GM12878 (cell line): ENCODE results near the gene SCAP. TPM values are rescaled to one million over a fixed set of nuclear protein-coding genes. Genes with fewer than 3 reads are reported as not detected.
A peak's percentile ranks its signal among the peaks of the same experiment; 100 is the strongest.

Experiments
- BHLHE40 ChIP-seq, 2 experiments: fragments of 450-650 bp in 1 of 2; IDR thresholded peaks; 2 replicates each; pipeline ENCODE4 v1.6.1; 2011 to 2017; ENCODE audit warnings: low read depth in 2 of 2, borderline replicate concordance in 1 of 2, improper control_type of control experiment in 1 of 2, low read length in 1 of 2, mild to moderate bottlenecking in 1 of 2
- CHD2 ChIP-seq: IDR thresholded peaks from 2 replicates; pipeline ENCODE4 v1.6.1; 2011; ENCODE audit warnings: low read depth, low read length, improper control_type of control experiment, borderline replicate concordance
- EGR1 ChIP-seq, 2 experiments: IDR thresholded peaks; 1 replicate in 1 of 2; 2 replicates in 1 of 2; pipeline ENCODE4 v1.6.1; 2011 to 2012; ENCODE audit warnings: low read depth in 2 of 2, low read length in 2 of 2, borderline replicate concordance in 1 of 2, mild to moderate bottlenecking in 1 of 2, moderate library complexity in 1 of 2
- MEF2B ChIP-seq: fragments of 450-650 bp; IDR thresholded peaks from 2 replicates; pipeline ENCODE4 v1.6.1; 2018; ENCODE audit warnings: mild to moderate bottlenecking, moderate library complexity; ENCODE audit not compliant: partially characterized antibody, poor library complexity, severe bottlenecking
- NR2C1 ChIP-seq: fragments of 450-650 bp; IDR thresholded peaks from 2 replicates; pipeline ENCODE4 v1.6.1; 2017; ENCODE audit warnings: antibody characterized with exemption, mild to moderate bottlenecking, moderate library complexity
- NR2C2 ChIP-seq: IDR thresholded peaks from 2 replicates; pipeline ENCODE4 v1.6.1; 2011; ENCODE audit warnings: borderline replicate concordance, low read depth; ENCODE audit not compliant: control insufficient read depth, insufficient read length
- RAD51 ChIP-seq: fragments of 450-650 bp; IDR thresholded peaks from 2 replicates; pipeline ENCODE4 v1.6.1; 2016; ENCODE audit warnings: moderate library complexity, mild to moderate bottlenecking, inconsistent platforms
- SIN3A ChIP-seq: IDR thresholded peaks from 2 replicates; pipeline ENCODE4 v1.6.1; 2012; ENCODE audit warnings: low read depth, low read length, improper control_type of control experiment
- SMAD1 ChIP-seq: fragments of 450-650 bp; IDR thresholded peaks from 2 replicates; pipeline ENCODE4 v1.6.1; 2018; ENCODE audit warnings: mild to moderate bottlenecking, low read depth; ENCODE audit not compliant: partially characterized antibody
- polyA plus RNA-seq, 11 experiments: library from polyadenylated mRNA; depleted of rRNA in 4 of 11; unstranded in 6 of 11; stranded (reverse) in 5 of 11; fragments of >200 nt; fragmentation: Nextera tagmentation in 4 of 11; fragmentation: Illumina TruSeq in 1 of 11; extraction: Ambion mirVana in 4 of 11; extraction: Trizol in 1 of 11; gene quantifications; 1 replicate in 1 of 11; 2 replicates in 10 of 11; pipeline versions ENCODE4 v1.2.1 to v1.2.3, GENCODE V29; 2011 to 2016; ENCODE audit warnings: inconsistent platforms in 2 of 11, missing spikeins in 2 of 11, low read depth in 1 of 11
- total RNA-seq, 4 experiments: library from RNA; depleted of rRNA in 3 of 4; stranded (reverse); fragments of >200 nt in 3 of 4; fragmentation: Illumina TruSeq in 1 of 4; extraction: Trizol in 1 of 4; gene quantifications; 2 replicates each; pipeline versions ENCODE4 v1.2.1 to v1.2.3, GENCODE V29; 2013 to 2021
- TF ChIP-seq, protein P1 (sequence below): fragments of 450-650 bp; IDR thresholded peaks from 2 replicates; pipeline ENCODE4 v1.6.1; 2017; ENCODE audit warnings: mild to moderate bottlenecking, moderate library complexity
- TF ChIP-seq, protein P2 (sequence below): fragments of 450-650 bp; formaldehyde crosslinking; IDR thresholded peaks from 2 replicates; pipeline ENCODE4 v1.4.0; 2020; ENCODE audit warnings: mild to moderate bottlenecking, moderate library complexity
- TF ChIP-seq, protein P3 (sequence below): fragments of 450-650 bp; IDR thresholded peaks from 2 replicates; pipeline ENCODE4 v1.6.1; 2016; ENCODE audit warnings: mild to moderate bottlenecking, moderate library complexity, borderline replicate concordance
- TF ChIP-seq, protein P4 (sequence below): IDR thresholded peaks from 2 replicates; pipeline ENCODE4 v1.6.1; 2012; ENCODE audit warnings: low read depth, low read length, improper control_type of control experiment

The SCAP gene
- total and polyA plus RNA-seq, 10 of the 15 experiments (the other 5 are each of a cell fraction or from before 2014, with no cell fraction given) = 1.5 to 64.1 (median 27.9) TPM

DNA sequence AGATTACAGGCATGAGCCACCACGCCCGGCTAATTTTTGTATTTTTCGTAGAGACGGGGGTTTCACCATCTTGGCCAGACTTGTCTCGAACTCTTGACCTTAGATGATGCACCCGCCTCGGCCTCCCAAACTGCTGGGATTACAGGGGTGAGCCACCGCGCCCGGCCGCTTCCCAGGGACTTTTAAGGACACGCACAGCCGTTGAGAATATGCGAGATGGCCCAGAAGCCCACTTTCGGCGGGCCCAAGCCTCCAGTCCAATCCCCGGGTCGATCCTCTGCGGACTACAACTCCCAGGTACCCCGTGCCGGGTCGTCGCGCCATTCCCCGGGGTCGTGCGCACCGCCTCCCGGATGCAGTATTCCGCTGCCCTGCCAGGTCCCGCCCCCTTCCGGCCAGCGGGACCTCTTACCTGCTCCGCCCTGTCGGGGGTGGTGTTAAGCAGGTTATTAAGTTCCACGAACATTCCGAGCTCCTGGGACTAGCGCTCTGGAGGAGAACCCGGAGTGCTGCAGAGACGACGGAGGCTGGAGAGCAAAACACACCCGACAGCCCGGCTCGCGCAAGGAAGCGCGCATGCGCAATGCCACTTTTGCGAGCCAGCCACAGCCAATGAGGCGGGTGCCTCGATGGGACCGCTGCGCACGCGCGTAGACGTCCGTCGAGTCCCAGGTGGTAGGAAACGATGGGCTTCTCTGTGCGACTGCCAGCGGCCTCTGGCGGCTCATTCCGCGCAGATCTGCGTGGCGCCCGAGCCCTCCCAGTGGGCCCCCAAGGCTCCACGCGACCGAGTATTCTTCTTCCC, 37.6 kb upstream of the SCAP start, which contains the start of gene ELP6 (continued):
- TF ChIP-seq, protein P1, sequence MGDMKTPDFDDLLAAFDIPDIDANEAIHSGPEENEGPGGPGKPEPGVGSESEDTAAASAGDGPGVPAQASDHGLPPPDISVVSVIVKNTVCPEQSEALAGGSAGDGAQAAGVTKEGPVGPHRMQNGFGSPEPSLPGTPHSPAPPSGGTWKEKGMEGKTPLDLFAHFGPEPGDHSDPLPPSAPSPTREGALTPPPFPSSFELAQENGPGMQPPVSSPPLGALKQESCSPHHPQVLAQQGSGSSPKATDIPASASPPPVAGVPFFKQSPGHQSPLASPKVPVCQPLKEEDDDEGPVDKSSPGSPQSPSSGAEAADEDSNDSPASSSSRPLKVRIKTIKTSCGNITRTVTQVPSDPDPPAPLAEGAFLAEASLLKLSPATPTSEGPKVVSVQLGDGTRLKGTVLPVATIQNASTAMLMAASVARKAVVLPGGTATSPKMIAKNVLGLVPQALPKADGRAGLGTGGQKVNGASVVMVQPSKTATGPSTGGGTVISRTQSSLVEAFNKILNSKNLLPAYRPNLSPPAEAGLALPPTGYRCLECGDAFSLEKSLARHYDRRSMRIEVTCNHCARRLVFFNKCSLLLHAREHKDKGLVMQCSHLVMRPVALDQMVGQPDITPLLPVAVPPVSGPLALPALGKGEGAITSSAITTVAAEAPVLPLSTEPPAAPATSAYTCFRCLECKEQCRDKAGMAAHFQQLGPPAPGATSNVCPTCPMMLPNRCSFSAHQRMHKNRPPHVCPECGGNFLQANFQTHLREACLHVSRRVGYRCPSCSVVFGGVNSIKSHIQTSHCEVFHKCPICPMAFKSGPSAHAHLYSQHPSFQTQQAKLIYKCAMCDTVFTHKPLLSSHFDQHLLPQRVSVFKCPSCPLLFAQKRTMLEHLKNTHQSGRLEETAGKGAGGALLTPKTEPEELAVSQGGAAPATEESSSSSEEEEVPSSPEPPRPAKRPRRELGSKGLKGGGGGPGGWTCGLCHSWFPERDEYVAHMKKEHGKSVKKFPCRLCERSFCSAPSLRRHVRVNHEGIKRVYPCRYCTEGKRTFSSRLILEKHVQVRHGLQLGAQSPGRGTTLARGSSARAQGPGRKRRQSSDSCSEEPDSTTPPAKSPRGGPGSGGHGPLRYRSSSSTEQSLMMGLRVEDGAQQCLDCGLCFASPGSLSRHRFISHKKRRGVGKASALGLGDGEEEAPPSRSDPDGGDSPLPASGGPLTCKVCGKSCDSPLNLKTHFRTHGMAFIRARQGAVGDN = peak; percentile 80
- TF ChIP-seq, protein P2, sequence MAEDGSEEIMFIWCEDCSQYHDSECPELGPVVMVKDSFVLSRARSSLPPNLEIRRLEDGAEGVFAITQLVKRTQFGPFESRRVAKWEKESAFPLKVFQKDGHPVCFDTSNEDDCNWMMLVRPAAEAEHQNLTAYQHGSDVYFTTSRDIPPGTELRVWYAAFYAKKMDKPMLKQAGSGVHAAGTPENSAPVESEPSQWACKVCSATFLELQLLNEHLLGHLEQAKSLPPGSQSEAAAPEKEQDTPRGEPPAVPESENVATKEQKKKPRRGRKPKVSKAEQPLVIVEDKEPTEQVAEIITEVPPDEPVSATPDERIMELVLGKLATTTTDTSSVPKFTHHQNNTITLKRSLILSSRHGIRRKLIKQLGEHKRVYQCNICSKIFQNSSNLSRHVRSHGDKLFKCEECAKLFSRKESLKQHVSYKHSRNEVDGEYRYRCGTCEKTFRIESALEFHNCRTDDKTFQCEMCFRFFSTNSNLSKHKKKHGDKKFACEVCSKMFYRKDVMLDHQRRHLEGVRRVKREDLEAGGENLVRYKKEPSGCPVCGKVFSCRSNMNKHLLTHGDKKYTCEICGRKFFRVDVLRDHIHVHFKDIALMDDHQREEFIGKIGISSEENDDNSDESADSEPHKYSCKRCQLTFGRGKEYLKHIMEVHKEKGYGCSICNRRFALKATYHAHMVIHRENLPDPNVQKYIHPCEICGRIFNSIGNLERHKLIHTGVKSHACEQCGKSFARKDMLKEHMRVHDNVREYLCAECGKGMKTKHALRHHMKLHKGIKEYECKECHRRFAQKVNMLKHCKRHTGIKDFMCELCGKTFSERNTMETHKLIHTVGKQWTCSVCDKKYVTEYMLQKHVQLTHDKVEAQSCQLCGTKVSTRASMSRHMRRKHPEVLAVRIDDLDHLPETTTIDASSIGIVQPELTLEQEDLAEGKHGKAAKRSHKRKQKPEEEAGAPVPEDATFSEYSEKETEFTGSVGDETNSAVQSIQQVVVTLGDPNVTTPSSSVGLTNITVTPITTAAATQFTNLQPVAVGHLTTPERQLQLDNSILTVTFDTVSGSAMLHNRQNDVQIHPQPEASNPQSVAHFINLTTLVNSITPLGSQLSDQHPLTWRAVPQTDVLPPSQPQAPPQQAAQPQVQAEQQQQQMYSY (CRISPR knock-in tag) = no peak
- TF ChIP-seq SIN3A (no peak; the same call in 1 of the 2 replicates), SMAD1 (peak; percentile 3), EGR1 (IDR thresholded peaks at IDR 0.05; ENCODE audit: borderline replicate concordance in 1 of 2, low read depth in 2 of 2, low read length in 2 of 2) (peak in 1 of 2 experiments; percentile 14; a peak in 1 of 3 replicates), RAD51 (no peak), NR2C1 (peak; percentile 97), CHD2 (peak; percentile 56; the same call in 1 of the 2 replicates), BHLHE40 (IDR thresholded peaks at IDR 0.05; ENCODE audit: borderline replicate concordance in 1 of 2, low read depth in 2 of 2, low read length in 1 of 2) (peak in 1 of 2 experiments; percentile 59; a peak in 3 of 4 replicates), NR2C2 (peak; percentile 42), MEF2B (peak; percentile 7)
- TF ChIP-seq, protein P3, sequence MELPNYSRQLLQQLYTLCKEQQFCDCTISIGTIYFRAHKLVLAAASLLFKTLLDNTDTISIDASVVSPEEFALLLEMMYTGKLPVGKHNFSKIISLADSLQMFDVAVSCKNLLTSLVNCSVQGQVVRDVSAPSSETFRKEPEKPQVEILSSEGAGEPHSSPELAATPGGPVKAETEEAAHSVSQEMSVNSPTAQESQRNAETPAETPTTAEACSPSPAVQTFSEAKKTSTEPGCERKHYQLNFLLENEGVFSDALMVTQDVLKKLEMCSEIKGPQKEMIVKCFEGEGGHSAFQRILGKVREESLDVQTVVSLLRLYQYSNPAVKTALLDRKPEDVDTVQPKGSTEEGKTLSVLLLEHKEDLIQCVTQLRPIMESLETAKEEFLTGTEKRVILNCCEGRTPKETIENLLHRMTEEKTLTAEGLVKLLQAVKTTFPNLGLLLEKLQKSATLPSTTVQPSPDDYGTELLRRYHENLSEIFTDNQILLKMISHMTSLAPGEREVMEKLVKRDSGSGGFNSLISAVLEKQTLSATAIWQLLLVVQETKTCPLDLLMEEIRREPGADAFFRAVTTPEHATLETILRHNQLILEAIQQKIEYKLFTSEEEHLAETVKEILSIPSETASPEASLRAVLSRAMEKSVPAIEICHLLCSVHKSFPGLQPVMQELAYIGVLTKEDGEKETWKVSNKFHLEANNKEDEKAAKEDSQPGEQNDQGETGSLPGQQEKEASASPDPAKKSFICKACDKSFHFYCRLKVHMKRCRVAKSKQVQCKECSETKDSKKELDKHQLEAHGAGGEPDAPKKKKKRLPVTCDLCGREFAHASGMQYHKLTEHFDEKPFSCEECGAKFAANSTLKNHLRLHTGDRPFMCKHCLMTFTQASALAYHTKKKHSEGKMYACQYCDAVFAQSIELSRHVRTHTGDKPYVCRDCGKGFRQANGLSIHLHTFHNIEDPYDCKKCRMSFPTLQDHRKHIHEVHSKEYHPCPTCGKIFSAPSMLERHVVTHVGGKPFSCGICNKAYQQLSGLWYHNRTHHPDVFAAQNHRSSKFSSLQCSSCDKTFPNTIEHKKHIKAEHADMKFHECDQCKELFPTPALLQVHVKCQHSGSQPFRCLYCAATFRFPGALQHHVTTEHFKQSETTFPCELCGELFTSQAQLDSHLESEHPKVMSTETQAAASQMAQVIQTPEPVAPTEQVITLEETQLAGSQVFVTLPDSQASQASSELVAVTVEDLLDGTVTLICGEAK = peak; percentile 95
- TF ChIP-seq, protein P4, sequence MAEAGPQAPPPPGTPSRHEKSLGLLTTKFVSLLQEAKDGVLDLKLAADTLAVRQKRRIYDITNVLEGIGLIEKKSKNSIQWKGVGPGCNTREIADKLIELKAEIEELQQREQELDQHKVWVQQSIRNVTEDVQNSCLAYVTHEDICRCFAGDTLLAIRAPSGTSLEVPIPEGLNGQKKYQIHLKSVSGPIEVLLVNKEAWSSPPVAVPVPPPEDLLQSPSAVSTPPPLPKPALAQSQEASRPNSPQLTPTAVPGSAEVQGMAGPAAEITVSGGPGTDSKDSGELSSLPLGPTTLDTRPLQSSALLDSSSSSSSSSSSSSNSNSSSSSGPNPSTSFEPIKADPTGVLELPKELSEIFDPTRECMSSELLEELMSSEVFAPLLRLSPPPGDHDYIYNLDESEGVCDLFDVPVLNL = no peak
